GM12874 (cell line): ENCODE data around the gene TIAM2.

ENCODE experiments used
- TF ChIP-seq, protein P1 (sequence below): IDR thresholded peaks from 2 replicates; pipeline ENCODE4 v1.5.1; 2011; ENCODE audit warnings: low read depth, mild to moderate bottlenecking, control low read depth, low read length, moderate library complexity; ENCODE audit not compliant: insufficient read depth

Gene TIAM2

DNA sequence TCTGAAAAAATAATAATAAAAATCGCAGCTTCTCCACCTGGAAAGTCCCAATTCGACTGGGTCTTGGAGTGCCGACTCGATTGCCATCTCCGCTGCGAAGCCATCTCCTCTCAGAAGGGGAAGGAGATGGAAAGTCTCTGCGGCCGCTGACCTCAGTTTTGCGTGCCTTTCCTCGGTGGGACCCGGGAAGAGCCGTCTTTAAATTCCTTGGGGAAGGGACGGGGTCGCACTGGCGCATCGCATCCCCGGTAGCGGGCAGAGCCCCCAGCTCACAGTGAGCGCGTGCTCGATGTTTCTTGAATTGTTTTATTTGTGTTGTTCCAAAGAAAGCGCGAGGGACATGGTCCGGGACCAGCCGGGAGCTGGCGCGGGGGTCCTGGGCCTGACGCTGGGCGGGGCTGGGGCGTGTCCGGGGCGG, 270 bp upstream of the TIAM2 start:
- TF ChIP-seq, protein P1, sequence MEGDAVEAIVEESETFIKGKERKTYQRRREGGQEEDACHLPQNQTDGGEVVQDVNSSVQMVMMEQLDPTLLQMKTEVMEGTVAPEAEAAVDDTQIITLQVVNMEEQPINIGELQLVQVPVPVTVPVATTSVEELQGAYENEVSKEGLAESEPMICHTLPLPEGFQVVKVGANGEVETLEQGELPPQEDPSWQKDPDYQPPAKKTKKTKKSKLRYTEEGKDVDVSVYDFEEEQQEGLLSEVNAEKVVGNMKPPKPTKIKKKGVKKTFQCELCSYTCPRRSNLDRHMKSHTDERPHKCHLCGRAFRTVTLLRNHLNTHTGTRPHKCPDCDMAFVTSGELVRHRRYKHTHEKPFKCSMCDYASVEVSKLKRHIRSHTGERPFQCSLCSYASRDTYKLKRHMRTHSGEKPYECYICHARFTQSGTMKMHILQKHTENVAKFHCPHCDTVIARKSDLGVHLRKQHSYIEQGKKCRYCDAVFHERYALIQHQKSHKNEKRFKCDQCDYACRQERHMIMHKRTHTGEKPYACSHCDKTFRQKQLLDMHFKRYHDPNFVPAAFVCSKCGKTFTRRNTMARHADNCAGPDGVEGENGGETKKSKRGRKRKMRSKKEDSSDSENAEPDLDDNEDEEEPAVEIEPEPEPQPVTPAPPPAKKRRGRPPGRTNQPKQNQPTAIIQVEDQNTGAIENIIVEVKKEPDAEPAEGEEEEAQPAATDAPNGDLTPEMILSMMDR = no peak

DNA sequence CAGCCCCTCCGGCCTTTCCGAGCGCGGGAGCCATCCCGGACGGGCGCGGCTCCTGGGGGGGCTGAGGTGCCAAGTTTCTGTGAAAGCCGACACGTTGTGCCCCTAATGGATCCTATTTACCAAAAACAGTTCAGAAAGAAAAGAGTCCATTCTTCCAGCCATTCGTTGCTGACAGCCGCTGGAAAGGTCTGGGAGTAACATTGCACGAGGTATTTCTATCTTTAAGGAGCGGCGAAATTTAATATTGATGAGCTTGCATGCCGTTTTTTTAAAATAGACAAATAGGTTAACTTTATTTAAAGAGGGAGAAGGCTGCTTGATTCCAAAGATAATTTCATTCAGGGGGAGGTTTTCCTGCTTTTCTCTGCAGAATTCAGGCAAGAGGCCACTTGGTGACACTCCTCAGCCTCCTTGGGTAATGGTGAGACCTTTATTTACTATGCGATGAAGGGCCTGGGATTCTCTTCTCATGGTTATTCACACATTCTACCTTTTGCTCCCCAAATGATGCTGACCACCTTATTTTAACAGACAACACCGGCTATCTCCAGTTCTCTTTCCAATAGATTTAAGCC, 988 bp downstream of the TIAM2 start:
- TF ChIP-seq, protein P1 = no peak

DNA sequence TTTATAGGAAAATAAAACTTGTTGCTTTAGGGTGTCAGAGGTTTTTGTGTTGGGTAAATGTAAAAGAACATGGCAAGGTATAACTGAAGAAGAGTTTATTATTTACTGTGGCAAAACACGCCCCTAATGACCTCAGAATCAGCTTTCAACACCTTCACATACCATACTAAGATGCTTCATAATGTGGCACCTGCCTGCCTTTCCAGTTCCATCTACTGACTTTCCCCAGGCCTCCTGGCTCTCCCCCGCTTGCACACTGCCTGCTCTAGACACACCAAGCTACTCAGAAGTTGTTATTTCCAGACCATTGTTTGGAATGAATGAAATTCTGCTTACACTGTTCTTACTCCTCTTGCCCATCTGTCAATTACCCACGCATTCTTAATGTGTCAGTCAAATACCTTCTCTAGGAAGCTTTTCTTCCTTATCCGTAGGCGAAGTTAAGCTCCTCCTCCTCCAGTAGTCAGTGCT, 1.8 kb downstream of the TIAM2 start:
- TF ChIP-seq, protein P1 = no peak

DNA sequence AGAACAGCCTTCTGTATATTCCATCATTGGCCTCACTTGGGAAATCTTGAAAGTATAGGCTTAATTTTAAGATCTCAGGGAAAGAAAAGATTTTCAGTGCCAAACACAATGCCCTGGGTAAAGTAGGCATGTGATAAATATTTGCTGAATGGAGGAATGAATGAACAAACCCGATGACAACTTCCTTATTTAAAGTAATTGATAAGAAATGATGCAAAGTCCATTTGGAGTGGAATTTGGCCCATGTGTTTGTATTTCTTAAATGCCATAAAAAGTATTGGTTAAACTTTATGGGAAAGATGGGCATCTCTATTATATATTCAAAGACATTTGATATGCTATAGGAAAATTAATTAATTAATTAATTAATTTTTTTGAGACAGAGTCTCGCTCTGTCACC, 3.7 kb downstream of the TIAM2 start:
- TF ChIP-seq, protein P1 = no peak

DNA sequence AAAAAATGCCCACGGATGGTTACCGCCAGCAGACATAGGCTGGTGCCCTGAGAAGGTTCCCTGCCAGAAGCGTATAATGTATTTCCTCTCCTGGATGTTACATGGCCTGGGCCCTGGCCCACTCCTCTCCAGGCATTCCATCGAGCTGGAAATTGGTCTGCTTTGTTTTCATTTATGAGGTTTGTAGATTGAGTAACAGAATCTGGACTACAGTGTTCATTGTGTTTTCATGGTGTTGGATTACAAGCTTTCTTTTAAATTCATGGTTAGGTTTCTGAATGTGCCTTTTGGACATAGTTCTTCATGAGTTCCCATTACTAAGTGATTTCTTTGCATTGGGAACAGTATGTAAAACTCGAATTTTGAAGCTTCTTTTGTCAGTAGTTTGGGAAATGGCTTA, 6.4 kb downstream of the TIAM2 start:
- TF ChIP-seq, protein P1 = no peak

DNA sequence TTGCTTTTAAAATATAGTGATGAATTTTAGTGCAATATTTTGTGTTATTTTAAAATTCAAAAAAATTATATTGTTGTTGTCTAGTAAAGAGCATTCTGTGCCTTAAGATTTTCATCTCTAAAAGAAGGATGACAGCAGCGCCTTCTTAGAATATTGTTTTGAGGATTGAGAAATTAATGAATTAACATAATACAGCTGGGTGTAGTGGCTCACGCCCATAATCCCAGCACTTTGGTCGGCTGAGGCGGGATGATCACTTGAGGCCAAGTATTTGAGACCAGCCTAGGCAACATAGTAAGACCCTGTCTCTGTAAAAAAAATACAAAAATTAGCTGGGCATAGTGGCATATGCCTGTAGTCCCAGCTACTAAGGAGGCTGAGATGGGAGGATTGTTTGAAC, 6.8 kb downstream of the TIAM2 start:
- TF ChIP-seq, protein P1 = no peak

DNA sequence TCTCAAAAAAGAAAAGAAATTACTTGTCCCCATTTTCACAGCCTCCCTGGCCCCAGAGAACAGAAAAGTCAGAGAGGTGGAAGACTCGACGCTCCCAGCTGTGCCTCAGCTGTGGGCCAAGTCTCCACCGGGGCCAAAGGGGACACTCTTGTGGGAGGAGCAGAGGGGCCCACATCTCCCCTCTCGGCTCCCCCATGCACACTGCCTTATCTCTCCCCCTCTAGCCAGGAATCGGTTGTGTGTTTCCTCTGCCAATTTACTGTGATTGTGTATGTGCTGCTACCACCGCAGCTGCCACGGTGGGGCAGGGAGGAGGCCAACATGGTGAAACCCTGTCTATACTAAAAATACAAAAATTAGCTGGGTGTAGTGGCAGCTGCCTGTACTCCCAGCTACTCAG, 8.4 kb downstream of the TIAM2 start:
- TF ChIP-seq, protein P1 = no peak
